ENCODE data around the gene ANXA4. TPM values are rescaled to one million over a fixed set of nuclear protein-coding genes. Genes with fewer than 3 reads are reported as not detected.

The ANXA4 gene
- total RNA-seq, 4 donors from 2014 or later = 33.3 to 125 (median 99.4) TPM

DNA sequence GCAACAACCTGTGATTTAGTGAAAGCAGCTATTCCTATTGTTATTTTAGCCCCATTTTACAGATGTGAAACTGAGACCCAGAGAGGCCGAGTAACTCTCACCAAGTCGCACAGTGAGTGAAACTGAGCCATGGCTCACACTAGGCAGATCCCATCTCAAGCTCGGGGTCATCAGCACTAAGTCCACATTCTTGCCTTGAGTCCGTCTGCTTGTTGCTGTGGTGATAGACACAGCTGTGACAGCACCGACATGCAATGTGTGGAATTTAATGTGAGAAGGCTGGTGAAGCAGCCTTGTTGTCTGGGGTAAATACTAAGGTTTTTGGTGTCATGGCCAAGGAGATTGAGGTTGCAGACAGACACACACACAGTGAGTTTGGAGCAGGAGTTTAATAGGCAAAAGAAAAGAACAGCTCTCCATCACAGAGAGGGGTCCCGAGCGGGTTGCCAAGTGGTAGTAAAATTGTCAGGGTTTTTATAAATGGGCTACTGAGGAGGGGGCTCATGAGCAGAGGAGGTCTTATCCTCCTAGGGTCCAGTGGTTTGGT is 47.3 kb downstream of the ANXA4 start:
- in situ Hi-C loops (cut with MboI; ENCODE audit: low pct_ligation_motif_present in 1 of 4, low pct_unique_long_range_greater_than_20kb in 1 of 4, low sequenced_read_pairs in 3 of 4) (no loop called here), intact Hi-C loops (cut with DNase I; ENCODE audit: low total_unique reads) (no loop called here)
- DNase-seq = no peak
- peaks cover 0 to 5% (median 2%) of the 10 kb centered on the region in 4 donors for H3K36me3 ChIP-seq
- no peaks in the 10 kb centered on the region for H3K9me3 ChIP-seq
- WGBS, 2 donors (ENCODE audit: low coverage in 1 of 2) = 50 to 57% methylated on average over 1 to 7 of the region's 7 CpGs
- no peak overlapping the region for H3K4me3 ChIP-seq
- peaks cover 0 to 20% (median 14%) of the 10 kb centered on the region in 4 donors for H3K4me1 ChIP-seq
- H3K27me3 ChIP-seq = no peaks in the 10 kb centered on the region
- H3K27ac ChIP-seq = peak overlapping the region; percentile 62 to 78 (median 72)
- TF ChIP-seq, protein P1, sequence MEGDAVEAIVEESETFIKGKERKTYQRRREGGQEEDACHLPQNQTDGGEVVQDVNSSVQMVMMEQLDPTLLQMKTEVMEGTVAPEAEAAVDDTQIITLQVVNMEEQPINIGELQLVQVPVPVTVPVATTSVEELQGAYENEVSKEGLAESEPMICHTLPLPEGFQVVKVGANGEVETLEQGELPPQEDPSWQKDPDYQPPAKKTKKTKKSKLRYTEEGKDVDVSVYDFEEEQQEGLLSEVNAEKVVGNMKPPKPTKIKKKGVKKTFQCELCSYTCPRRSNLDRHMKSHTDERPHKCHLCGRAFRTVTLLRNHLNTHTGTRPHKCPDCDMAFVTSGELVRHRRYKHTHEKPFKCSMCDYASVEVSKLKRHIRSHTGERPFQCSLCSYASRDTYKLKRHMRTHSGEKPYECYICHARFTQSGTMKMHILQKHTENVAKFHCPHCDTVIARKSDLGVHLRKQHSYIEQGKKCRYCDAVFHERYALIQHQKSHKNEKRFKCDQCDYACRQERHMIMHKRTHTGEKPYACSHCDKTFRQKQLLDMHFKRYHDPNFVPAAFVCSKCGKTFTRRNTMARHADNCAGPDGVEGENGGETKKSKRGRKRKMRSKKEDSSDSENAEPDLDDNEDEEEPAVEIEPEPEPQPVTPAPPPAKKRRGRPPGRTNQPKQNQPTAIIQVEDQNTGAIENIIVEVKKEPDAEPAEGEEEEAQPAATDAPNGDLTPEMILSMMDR (IDR thresholded peaks at IDR 0.05) = no peak
- TF ChIP-seq POLR2AphosphoS5 (IDR thresholded peaks at IDR 0.05) (no peak), EP300 (IDR thresholded peaks at IDR 0.05; ENCODE audit: low read depth) (no peak), POLR2A (IDR thresholded peaks at IDR 0.05) (no peak)

DNA sequence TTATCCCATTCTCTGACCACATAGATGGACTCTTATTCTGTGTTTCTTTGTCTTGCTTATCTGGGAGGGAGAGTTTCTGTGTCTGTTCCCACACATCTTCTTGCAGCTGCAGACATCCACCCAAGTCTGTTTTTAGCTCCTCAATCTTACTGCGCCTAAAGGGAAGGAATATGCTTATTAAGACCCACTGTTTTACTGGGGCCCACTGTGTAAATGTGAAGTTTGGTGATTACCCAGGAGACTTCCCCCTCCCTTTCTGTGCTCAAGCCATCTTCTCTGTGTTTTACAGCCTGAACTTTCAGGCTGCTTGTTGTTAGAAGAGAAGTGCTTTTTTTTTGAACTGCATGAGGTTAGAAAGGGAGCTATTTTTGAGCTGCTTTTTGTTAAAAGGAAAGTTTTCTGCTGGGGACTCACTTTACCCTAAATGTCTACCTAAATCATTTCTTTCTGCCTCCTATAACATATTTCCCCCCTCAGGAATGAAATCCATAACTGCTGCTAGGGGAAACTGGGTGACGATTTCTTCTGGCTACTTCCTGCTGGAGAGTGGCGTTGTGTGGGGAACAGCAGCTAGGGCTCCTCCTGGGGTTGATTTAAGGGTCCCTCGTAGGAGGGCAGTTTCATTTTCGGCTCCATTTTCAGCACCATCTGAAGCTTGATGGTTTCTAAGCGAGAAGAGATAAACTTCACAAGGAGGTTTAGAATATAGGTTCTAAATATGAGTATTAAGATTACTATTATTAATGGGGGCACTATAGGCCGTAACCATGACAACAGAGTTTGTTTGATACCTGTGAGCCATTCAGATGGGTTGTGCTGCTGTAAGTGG is 48.1 kb downstream of the ANXA4 start:
- Histone ChIP-seq H3K4me1 (peaks cover 0 to 20% (median 14%) of the 10 kb centered on the region in 4 donors), H3K36me3 (peaks cover 0 to 5% (median 2%) of the 10 kb centered on the region in 4 donors), H3K4me3 (peak overlapping the region in 1 of 4 donors; percentile 31), H3K27me3 (no peaks in the 10 kb centered on the region), H3K9me3 (no peaks in the 10 kb centered on the region), H3K27ac (peak overlapping the region; percentile 62 to 78 (median 72))
- in situ Hi-C loops (cut with MboI; ENCODE audit: low pct_ligation_motif_present in 1 of 4, low pct_unique_long_range_greater_than_20kb in 1 of 4, low sequenced_read_pairs in 3 of 4) (no loop called here), intact Hi-C loops (cut with DNase I; ENCODE audit: low total_unique reads) (no loop called here)
- TF ChIP-seq EP300 (IDR thresholded peaks at IDR 0.05; ENCODE audit: low read depth) (no peak), POLR2AphosphoS5 (IDR thresholded peaks at IDR 0.05) (no peak), POLR2A (IDR thresholded peaks at IDR 0.05) (no peak)
- TF ChIP-seq, protein P1 (IDR thresholded peaks at IDR 0.05) = no peak
- no peak for DNase-seq
- WGBS, 2 donors (ENCODE audit: low coverage in 1 of 2) = 48 to 67% methylated on average over 5 to 7 of the region's 7 CpGs

DNA sequence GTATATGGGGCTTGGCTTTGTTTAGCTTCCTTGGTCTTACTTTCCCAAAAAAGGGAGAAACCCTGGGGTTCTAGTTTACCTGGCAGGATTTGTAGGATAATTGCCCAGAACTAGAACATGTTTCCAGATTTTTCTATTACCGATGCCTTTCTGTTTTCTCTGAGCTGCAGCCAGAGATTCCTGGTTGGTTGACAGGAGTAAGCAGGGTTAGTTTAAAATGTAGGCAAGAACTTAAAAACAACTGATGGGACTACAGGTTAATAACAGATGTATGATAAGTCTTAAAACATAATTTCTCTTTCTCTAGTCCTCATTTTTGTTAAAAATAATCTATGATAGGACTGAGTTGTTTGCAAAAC is 48.6 kb downstream of the ANXA4 start:
- Histone ChIP-seq H3K9me3 (no peaks in the 10 kb centered on the region), H3K4me1 (peaks cover 0 to 20% (median 14%) of the 10 kb centered on the region in 4 donors), H3K27me3 (no peaks in the 10 kb centered on the region), H3K36me3 (peaks cover 0 to 3% (median 1%) of the 10 kb centered on the region in 4 donors), H3K4me3 (peak overlapping the region in 1 of 4 donors; percentile 31), H3K27ac (peak overlapping the region; percentile 62 to 78 (median 72))
- 74 to 89% methylated on average over 1 of the region's 1 CpG for WGBS, 2 donors (ENCODE audit: low coverage in 1 of 2)
- no peak for DNase-seq
- intact Hi-C loops (cut with DNase I; ENCODE audit: low total_unique reads) = no loop called here
- in situ Hi-C loops (cut with MboI; ENCODE audit: low pct_ligation_motif_present in 1 of 4, low pct_unique_long_range_greater_than_20kb in 1 of 4, low sequenced_read_pairs in 3 of 4) = no loop called here
- TF ChIP-seq POLR2A (IDR thresholded peaks at IDR 0.05) = no peak
- no peak for TF ChIP-seq POLR2AphosphoS5 (IDR thresholded peaks at IDR 0.05)
- TF ChIP-seq, protein P1 (IDR thresholded peaks at IDR 0.05) = no peak
- TF ChIP-seq EP300 (IDR thresholded peaks at IDR 0.05; ENCODE audit: low read depth) = no peak

DNA sequence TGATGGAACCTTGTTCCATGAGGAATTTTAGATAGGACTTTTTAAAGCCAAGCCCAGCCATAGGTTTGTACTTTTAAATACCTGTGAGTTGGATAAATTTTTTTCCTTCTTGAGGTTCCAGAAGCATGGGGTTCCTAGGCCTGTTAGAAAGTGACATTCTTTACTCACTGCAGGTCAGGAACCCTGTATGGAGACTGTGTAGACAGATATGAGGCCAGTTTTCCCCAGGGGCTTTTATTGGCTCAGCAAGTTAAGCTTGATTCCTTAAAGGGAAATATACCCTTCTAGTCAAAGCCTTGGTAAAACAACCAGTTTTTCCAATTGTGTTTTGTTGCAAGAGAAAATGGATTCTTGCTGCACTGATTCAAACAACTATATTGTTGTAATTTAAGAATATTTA is 49.1 kb downstream of the ANXA4 start:
- no peaks in the 10 kb centered on the region for H3K27me3 ChIP-seq
- DNase-seq = no peak
- peaks cover 0 to 3% (median 0%) of the 10 kb centered on the region in 4 donors for H3K36me3 ChIP-seq
- H3K9me3 ChIP-seq = no peaks in the 10 kb centered on the region
- peak overlapping the region; percentile 62 to 78 (median 72) for H3K27ac ChIP-seq
- in situ Hi-C loops (cut with MboI; ENCODE audit: low pct_ligation_motif_present in 1 of 4, low pct_unique_long_range_greater_than_20kb in 1 of 4, low sequenced_read_pairs in 3 of 4) = no loop called here
- H3K4me1 ChIP-seq = peaks cover 0 to 20% (median 14%) of the 10 kb centered on the region in 4 donors
- H3K4me3 ChIP-seq = no peak overlapping the region
- TF ChIP-seq POLR2AphosphoS5 (IDR thresholded peaks at IDR 0.05) = no peak
- no peak for TF ChIP-seq EP300 (IDR thresholded peaks at IDR 0.05; ENCODE audit: low read depth)
- no peak for TF ChIP-seq POLR2A (IDR thresholded peaks at IDR 0.05)
- TF ChIP-seq, protein P1 (IDR thresholded peaks at IDR 0.05) = no peak
- intact Hi-C loops (cut with DNase I; ENCODE audit: low total_unique reads) = no loop called here
